ENCODE data around the gene MRPS5.

Gene MRPS5

GRCh38 chr2:95121407-95122196 is at the start of gene MRPS5:
Gene MRPS5, minus strand, starts transcription at chr2:95121808. Its CDS starts 17 bp downstream, at chr2:95121791.
- DNase-seq (ENCODE audit: low spot score in 2 of 2), result peak; percentile 68 to 93
- no peaks in the 10 kb centered on the region for H3K9me3 ChIP-seq
- H3K36me3 ChIP-seq (replicated peaks), result peaks cover 9% of the 10 kb centered on the region
- no peaks in the 10 kb centered on the region for H3K27me3 ChIP-seq (ENCODE audit: low read depth)
- in situ Hi-C loops (cut with MboI; ENCODE audit: low sequenced_read_pairs), result no loop called here
- H3K4me3 ChIP-seq, result peak within 1 kb of the TSS; percentile 91
- peaks cover 18% of the 10 kb centered on the region for H3K4me1 ChIP-seq

- Histone ChIP-seq H3K27me3 (ENCODE audit: low read depth) (no peaks in the 10 kb centered on the region), H3K4me3 (peak overlapping the region; percentile 86), H3K9me3 (no peaks in the 10 kb centered on the region), H3K36me3 (replicated peaks) (no peaks in the 10 kb centered on the region), H3K4me1 (peaks cover 12% of the 10 kb centered on the region)
- in situ Hi-C loops (cut with MboI; ENCODE audit: low sequenced_read_pairs), result no loop called here
- no peak for DNase-seq (ENCODE audit: low spot score in 2 of 2)
Measured at GRCh38 chr2:95166065-95166763, 44.6 kb upstream of the MRPS5 start.

- Histone ChIP-seq H3K36me3 (replicated peaks) (no peaks in the 10 kb centered on the region), H3K27me3 (ENCODE audit: low read depth) (no peaks in the 10 kb centered on the region), H3K9me3 (no peaks in the 10 kb centered on the region), H3K4me1 (peaks cover 12% of the 10 kb centered on the region), H3K4me3 (peak within 1 kb of the TSS; percentile 86)
- DNase-seq (ENCODE audit: low spot score in 2 of 2), result peak; percentile 95 to 96
- in situ Hi-C loops (cut with MboI; ENCODE audit: low sequenced_read_pairs), result no loop called here
Measured at GRCh38 chr2:95165371-95166064, 43.9 kb upstream of the MRPS5 start, which contains the start of gene ZNF2. Gene ZNF2, plus strand, starts transcription at chr2:95165809. Its CDS starts 10,418 bp downstream, at chr2:95176227.

GRCh38 chr2:95165030-95165370 is 43.4 kb upstream of the MRPS5 start:
- Histone ChIP-seq H3K9me3 (no peaks in the 10 kb centered on the region), H3K4me3 (peak overlapping the region; percentile 86), H3K4me1 (peaks cover 12% of the 10 kb centered on the region), H3K27me3 (ENCODE audit: low read depth) (no peaks in the 10 kb centered on the region), H3K36me3 (replicated peaks) (no peaks in the 10 kb centered on the region)
- in situ Hi-C loops (cut with MboI; ENCODE audit: low sequenced_read_pairs), result no loop called here
- no peak for DNase-seq (ENCODE audit: low spot score in 2 of 2)

- Histone ChIP-seq H3K4me1 (peaks cover 8% of the 10 kb centered on the region), H3K9me3 (no peaks in the 10 kb centered on the region), H3K36me3 (replicated peaks) (no peaks in the 10 kb centered on the region), H3K27me3 (ENCODE audit: low read depth) (no peaks in the 10 kb centered on the region), H3K4me3 (peak within 1 kb of the TSS; percentile 38)
- peak; percentile 67 to 78 for DNase-seq (ENCODE audit: low spot score in 2 of 2)
- in situ Hi-C loops (cut with MboI; ENCODE audit: low sequenced_read_pairs), result no loop called here
Measured at GRCh38 chr2:95159690-95160449, 38.3 kb upstream of the MRPS5 start, which contains the start of gene ZNF514. Gene ZNF514, minus strand, starts transcription at chr2:95159848. Its CDS starts 6,595 bp downstream, at chr2:95153253.

- Histone ChIP-seq H3K36me3 (replicated peaks) (no peaks in the 10 kb centered on the region), H3K4me1 (peaks cover under 1% of the 10 kb centered on the region), H3K27me3 (ENCODE audit: low read depth) (no peaks in the 10 kb centered on the region), H3K9me3 (no peaks in the 10 kb centered on the region), H3K4me3 (peak overlapping the region; percentile 38)
- peak; percentile 5 to 47 for DNase-seq (ENCODE audit: low spot score in 2 of 2)
- in situ Hi-C loops (cut with MboI; ENCODE audit: low sequenced_read_pairs), result no loop called here
Measured at GRCh38 chr2:95158891-95159619, 37.4 kb upstream of the MRPS5 start.

GRCh38 chr2:95158441-95158840 is 36.8 kb upstream of the MRPS5 start:
- Histone ChIP-seq H3K27me3 (ENCODE audit: low read depth) (no peaks in the 10 kb centered on the region), H3K4me3 (no peak overlapping the region), H3K4me1 (no peaks in the 10 kb centered on the region), H3K9me3 (no peaks in the 10 kb centered on the region), H3K36me3 (replicated peaks) (no peaks in the 10 kb centered on the region)
- DNase-seq (ENCODE audit: low spot score in 2 of 2), result no peak
- in situ Hi-C loops (cut with MboI; ENCODE audit: low sequenced_read_pairs), result no loop called here

GRCh38 chr2:95149397-95149984 is 27.9 kb upstream of the MRPS5 start:
- Histone ChIP-seq H3K36me3 (replicated peaks) (peaks cover 5% of the 10 kb centered on the region; the same call in 1 of the 2 replicates), H3K9me3 (peaks cover 31% of the 10 kb centered on the region), H3K4me1 (no peaks in the 10 kb centered on the region), H3K4me3 (no peak overlapping the region), H3K27me3 (ENCODE audit: low read depth) (no peaks in the 10 kb centered on the region)
- no peak for DNase-seq (ENCODE audit: low spot score in 2 of 2)
- in situ Hi-C loops (cut with MboI; ENCODE audit: low sequenced_read_pairs), result no loop called here

- Histone ChIP-seq H3K36me3 (replicated peaks) (no peaks in the 10 kb centered on the region), H3K4me1 (no peaks in the 10 kb centered on the region), H3K9me3 (peaks cover 14% of the 10 kb centered on the region), H3K27me3 (ENCODE audit: low read depth) (no peaks in the 10 kb centered on the region), H3K4me3 (no peak overlapping the region)
- in situ Hi-C loops (cut with MboI; ENCODE audit: low sequenced_read_pairs), result no loop called here
- DNase-seq (ENCODE audit: low spot score in 2 of 2), result no peak
Measured at GRCh38 chr2:95143838-95144237, 22.2 kb upstream of the MRPS5 start.

- no peak for DNase-seq (ENCODE audit: low spot score in 2 of 2)
- no peaks in the 10 kb centered on the region for H3K36me3 ChIP-seq (replicated peaks)
- H3K4me3 ChIP-seq, result no peak overlapping the region
- H3K27me3 ChIP-seq (ENCODE audit: low read depth), result no peaks in the 10 kb centered on the region
- H3K4me1 ChIP-seq, result no peaks in the 10 kb centered on the region
- no peaks in the 10 kb centered on the region for H3K9me3 ChIP-seq
- in situ Hi-C loops (cut with MboI; ENCODE audit: low sequenced_read_pairs), result no loop called here
Measured at GRCh38 chr2:95138702-95139101, 17.1 kb upstream of the MRPS5 start.

GRCh38 chr2:95122197-95122551 is 566 bp upstream of the MRPS5 start:
- peaks cover 6% of the 10 kb centered on the region; the same call in 1 of the 2 replicates for H3K36me3 ChIP-seq (replicated peaks)
- in situ Hi-C loops (cut with MboI; ENCODE audit: low sequenced_read_pairs), result no loop called here
- no peak for DNase-seq (ENCODE audit: low spot score in 2 of 2)

GRCh38 chr2:95121093-95121406 is 558 bp downstream of the MRPS5 start:
- peaks cover 18% of the 10 kb centered on the region for H3K4me1 ChIP-seq
- H3K27me3 ChIP-seq (ENCODE audit: low read depth), result no peaks in the 10 kb centered on the region
- peak overlapping the region; percentile 91 for H3K4me3 ChIP-seq
- peaks cover 12% of the 10 kb centered on the region for H3K36me3 ChIP-seq (replicated peaks)
- no peak for DNase-seq (ENCODE audit: low spot score in 2 of 2)
- H3K9me3 ChIP-seq, result no peaks in the 10 kb centered on the region
- in situ Hi-C loops (cut with MboI; ENCODE audit: low sequenced_read_pairs), result no loop called here

More at GRCh38 chr2:95122197-95122551, 566 bp upstream of the MRPS5 start:
- no peaks in the 10 kb centered on the region for H3K27me3 ChIP-seq (ENCODE audit: low read depth)
- H3K4me3 ChIP-seq, result peak overlapping the region; percentile 91
- no peaks in the 10 kb centered on the region for H3K9me3 ChIP-seq
- peaks cover 18% of the 10 kb centered on the region for H3K4me1 ChIP-seq
